ENCODE measurements around the gene NPRL2. TPM values are rescaled to one million over a fixed set of nuclear protein-coding genes. Genes with fewer than 3 reads are reported as not detected.
A peak's percentile ranks its signal among the peaks of the same experiment; 100 is the strongest.

The NPRL2 gene
- total and polyA plus RNA-seq, 7 donors = 16.8 to 28.5 (median 19.1) TPM

DNA sequence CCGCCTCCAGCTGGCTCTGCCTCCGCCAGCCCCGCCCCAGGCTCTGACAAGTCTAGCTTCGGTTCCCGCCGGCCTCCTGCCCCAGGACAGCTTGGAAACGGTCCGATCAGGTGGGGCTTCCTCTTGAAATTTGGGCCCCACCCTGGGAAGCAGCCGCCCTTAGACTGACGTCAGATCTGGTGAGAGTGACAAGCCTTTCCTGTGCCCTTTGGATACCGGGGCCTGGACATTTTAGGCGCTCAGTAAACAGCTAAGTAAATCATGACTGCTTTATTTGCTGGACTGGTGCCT, 51.0 kb downstream of the NPRL2 start:
- Histone ChIP-seq H3K4me1 (peaks cover 4 to 45% (median 40%) of the 10 kb centered on the region in 4 donors), H3K36me3 (no peaks in the 10 kb centered on the region), H3K27ac (peak overlapping the region; percentile 88 to 89 (median 88)), H3K9me3 (no peaks in the 10 kb centered on the region), H3K4me3 (peak overlapping the region; percentile 38 to 69 (median 63)), H3K27me3 (no peaks in the 10 kb centered on the region)
- no peak for DNase-seq
- intact Hi-C loops (cut with DNase I) = loop anchor here (2.0 kb wide), 1 partner anchor 21 kb away; no protein-coding TSS in a partner anchor
- 1 to 3% methylated on average over 12 of the region's 12 CpGs for WGBS, 2 donors
- peak in 1 of 4 donors; percentile 12 for TF ChIP-seq EP300 (IDR thresholded peaks at IDR 0.05)
- TF ChIP-seq POLR2A (IDR thresholded peaks at IDR 0.05) = no peak
- TF ChIP-seq POLR2AphosphoS5 (IDR thresholded peaks at IDR 0.05) = peak in 1 of 4 donors; percentile 3
- TF ChIP-seq, protein P1, sequence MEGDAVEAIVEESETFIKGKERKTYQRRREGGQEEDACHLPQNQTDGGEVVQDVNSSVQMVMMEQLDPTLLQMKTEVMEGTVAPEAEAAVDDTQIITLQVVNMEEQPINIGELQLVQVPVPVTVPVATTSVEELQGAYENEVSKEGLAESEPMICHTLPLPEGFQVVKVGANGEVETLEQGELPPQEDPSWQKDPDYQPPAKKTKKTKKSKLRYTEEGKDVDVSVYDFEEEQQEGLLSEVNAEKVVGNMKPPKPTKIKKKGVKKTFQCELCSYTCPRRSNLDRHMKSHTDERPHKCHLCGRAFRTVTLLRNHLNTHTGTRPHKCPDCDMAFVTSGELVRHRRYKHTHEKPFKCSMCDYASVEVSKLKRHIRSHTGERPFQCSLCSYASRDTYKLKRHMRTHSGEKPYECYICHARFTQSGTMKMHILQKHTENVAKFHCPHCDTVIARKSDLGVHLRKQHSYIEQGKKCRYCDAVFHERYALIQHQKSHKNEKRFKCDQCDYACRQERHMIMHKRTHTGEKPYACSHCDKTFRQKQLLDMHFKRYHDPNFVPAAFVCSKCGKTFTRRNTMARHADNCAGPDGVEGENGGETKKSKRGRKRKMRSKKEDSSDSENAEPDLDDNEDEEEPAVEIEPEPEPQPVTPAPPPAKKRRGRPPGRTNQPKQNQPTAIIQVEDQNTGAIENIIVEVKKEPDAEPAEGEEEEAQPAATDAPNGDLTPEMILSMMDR (IDR thresholded peaks at IDR 0.05) = no peak

DNA sequence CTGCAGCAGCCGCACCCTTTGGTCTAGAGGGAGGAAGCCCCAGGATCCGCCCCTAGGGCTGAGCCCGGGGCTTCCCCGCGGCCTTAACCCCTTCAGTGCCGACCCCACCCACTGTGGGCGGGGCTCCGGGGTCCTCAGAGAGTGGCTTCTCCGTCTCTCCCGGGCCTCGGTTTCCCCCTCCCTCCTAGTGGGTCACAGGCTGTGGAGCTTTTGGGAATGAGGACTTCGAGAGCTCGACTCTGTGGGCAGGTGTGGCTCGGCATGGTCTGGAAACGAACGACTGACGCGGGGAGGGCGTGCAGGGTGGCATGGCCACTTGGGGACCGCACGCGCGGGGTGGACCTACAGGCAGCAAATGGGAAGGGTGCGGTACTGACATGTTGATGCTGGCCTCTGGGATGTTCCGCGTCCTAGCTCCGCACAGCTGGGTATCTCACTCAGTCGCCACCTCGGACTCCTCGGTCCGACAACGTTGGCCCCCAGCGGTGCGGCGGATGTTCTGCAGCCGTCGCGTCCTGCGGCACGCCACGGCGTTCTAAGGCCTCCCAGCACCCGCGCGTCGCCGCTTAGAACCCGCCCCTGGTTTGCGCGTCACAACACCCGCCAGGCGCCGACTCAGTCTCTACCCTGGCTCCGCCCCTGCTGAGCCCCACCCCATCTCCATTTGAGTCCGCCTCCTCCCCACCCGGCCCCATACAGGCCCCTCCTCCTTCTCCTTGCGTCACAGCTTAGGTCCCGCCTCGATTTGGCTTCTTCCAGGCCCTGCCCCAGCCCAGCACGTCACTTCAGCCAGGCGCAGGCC, 51.5 kb downstream of the NPRL2 start, which contains the start of the genes HYAL3 and NAA80:
HYAL3 (minus strand) TSS at position 570 of the 802 bp plus-strand sequence. CDS start 3,803 bp downstream, outside the sequence.
NAA80 (minus strand) TSS at position 570 of the 802 bp plus-strand sequence. CDS start 1,942 bp downstream, outside the sequence.
- Histone ChIP-seq H3K4me1 (peaks cover 4 to 45% (median 40%) of the 10 kb centered on the region in 4 donors), H3K36me3 (no peaks in the 10 kb centered on the region), H3K9me3 (no peaks in the 10 kb centered on the region), H3K27me3 (no peaks in the 10 kb centered on the region), H3K27ac (peak within 1 kb of the TSS; percentile 88 to 89 (median 88)), H3K4me3 (peak within 1 kb of the TSS; percentile 60 to 69 (median 63))
- DNase-seq = peak; percentile 100
- 0 to 1% methylated on average over 61 of the region's 61 CpGs for WGBS, 2 donors
- TF ChIP-seq POLR2A (IDR thresholded peaks at IDR 0.05) = peak; percentile 83 to 96
- TF ChIP-seq EP300 (IDR thresholded peaks at IDR 0.05) = no peak
- TF ChIP-seq, protein P1 (IDR thresholded peaks at IDR 0.05) = peak; percentile 28 to 58 (median 44)
- peak; percentile 96 to 97 (median 97) for TF ChIP-seq POLR2AphosphoS5 (IDR thresholded peaks at IDR 0.05)
- intact Hi-C loops (cut with DNase I) = loop anchor here (2.0 kb wide), 1 partner anchor 22 kb away; no protein-coding TSS in a partner anchor

DNA sequence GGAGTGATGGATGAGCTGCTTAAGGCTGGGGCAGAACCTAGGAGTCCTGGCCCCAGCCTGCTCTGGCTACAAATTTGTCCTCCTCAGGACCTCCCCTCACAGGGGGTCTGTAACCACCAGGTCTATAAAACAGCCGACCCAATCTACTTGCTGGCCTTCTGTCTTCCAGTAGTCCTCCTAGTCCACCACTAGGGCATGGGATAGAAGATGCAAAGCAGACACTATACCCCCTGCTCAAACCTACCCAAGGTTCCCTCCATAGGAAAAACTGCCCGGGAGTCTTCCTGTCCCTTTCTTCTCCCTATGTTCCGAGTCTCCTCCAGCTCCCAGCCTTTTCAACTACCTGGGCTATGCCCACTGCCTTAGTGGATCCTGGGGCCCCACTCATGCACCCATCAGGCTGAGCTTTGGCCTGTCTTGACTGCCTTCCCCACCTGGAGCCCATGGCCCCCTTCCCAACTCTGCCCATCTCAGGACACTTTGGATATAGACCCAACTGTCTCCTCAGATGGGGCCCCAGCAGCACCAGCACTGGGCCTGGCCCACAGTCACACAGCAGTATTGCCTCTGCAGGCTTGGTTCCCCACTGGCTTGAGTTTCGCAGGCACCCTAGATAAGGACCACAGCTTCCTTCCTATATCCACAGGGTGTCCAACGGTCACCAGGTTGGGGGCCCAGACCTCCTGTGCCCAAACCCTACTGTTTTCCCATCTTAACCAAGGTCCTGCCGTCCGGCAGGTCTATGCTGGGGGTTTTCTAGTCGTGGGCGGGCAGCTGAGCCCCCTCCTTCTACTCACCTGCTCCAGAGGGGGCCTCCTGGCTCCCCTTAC, 52.5 kb downstream of the NPRL2 start:
- peaks cover 4 to 43% (median 38%) of the 10 kb centered on the region in 4 donors for H3K4me1 ChIP-seq
- TF ChIP-seq EP300 (IDR thresholded peaks at IDR 0.05) (no peak), POLR2AphosphoS5 (IDR thresholded peaks at IDR 0.05) (no peak)
- WGBS, 2 donors = 44 to 53% methylated on average over 9 of the region's 9 CpGs

DNA sequence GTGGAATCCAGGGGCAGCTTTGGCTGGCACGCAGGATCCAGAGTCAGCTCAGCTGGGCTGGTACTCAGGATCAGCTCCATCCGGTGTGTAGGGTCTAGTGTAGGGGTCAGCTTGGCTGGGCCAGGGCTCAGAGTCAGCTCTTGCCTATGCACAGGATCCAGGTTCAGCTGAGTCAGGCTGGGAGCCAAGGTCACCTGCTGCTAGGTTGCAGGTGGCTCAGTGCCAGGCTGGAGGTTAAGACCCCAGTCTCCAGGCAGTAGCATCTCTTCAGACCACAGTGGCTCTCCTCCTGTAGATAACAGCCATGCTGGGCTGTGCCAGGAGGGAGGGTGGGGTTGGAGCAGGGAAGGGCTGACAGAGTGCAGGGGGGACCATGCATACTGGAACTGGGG, 53.2 kb downstream of the NPRL2 start:
- H3K9me3 ChIP-seq = no peaks in the 10 kb centered on the region
- H3K27me3 ChIP-seq = no peaks in the 10 kb centered on the region
- intact Hi-C loops (cut with DNase I) = no loop called here
- TF ChIP-seq, protein P1 (IDR thresholded peaks at IDR 0.05) = no peak
- no peak for TF ChIP-seq EP300 (IDR thresholded peaks at IDR 0.05)
- TF ChIP-seq POLR2AphosphoS5 (IDR thresholded peaks at IDR 0.05) = no peak
- TF ChIP-seq POLR2A (IDR thresholded peaks at IDR 0.05) = no peak
- H3K36me3 ChIP-seq = no peaks in the 10 kb centered on the region
- H3K27ac ChIP-seq = no peak overlapping the region
- peaks cover 4 to 43% (median 37%) of the 10 kb centered on the region in 4 donors for H3K4me1 ChIP-seq
- peak; percentile 79 for DNase-seq
- H3K4me3 ChIP-seq = no peak overlapping the region
- WGBS, 2 donors = 89 to 95% methylated on average over 2 of the region's 2 CpGs

More for the DNA sequence above, 52.5 kb downstream of the NPRL2 start:
- Histone ChIP-seq H3K9me3 (no peaks in the 10 kb centered on the region), H3K4me3 (peak overlapping the region; percentile 60 to 69 (median 63)), H3K27me3 (no peaks in the 10 kb centered on the region), H3K36me3 (no peaks in the 10 kb centered on the region), H3K27ac (peak overlapping the region; percentile 88 to 89 (median 88))
- peak; percentile 71 for DNase-seq
- intact Hi-C loops (cut with DNase I) = loop anchor here (2.0 kb wide), 1 partner anchor 23 kb away; no protein-coding TSS in a partner anchor

Other genes starting within 250 kb of the NPRL2 start
- 10 to 100 TPM in 1 of 4 donors, 1 to 10 TPM in 3; 5.1 to 11.4 (median 8.0) TPM for gene SEMA3F, start 195.5 kb downstream of the NPRL2 start, total RNA-seq
- 10 to 100 TPM in 1 of 3 donors, 1 to 10 TPM in 1, under 1 TPM in 1; 0.60 to 12.3 (median 1.2) TPM for gene SEMA3F, start 195.5 kb downstream of the NPRL2 start, polyA plus RNA-seq
- not detected for gene GNAT1, start 159.2 kb downstream of the NPRL2 start, total RNA-seq
- under 1 TPM in 1 of 3 donors, not detected in 2; 0.06 TPM for gene GNAT1, start 159.2 kb downstream of the NPRL2 start, polyA plus RNA-seq
- gene SLC38A3, start 145.5 kb downstream of the NPRL2 start, total RNA-seq = under 1 TPM in 1 of 4 donors, not detected in 3; 0.28 TPM
- under 1 TPM in 1 of 3 donors, not detected in 2; 0.07 TPM for gene SLC38A3, start 145.5 kb downstream of the NPRL2 start, polyA plus RNA-seq
- gene GNAI2, start 114.6 kb downstream of the NPRL2 start, total RNA-seq = 100 to 1,000 TPM; 149 to 171 (median 163) TPM
- 100 to 1,000 TPM in 1 of 3 donors, 10 to 100 TPM in 2; 43.9 to 125 (median 64.3) TPM for gene GNAI2, start 114.6 kb downstream of the NPRL2 start, polyA plus RNA-seq
- 10 to 100 TPM in 3 of 4 donors, 1 to 10 TPM in 1; 7.9 to 54.6 (median 25.0) TPM for gene SEMA3B, start 81.6 kb downstream of the NPRL2 start, total RNA-seq
- gene SEMA3B, start 81.6 kb downstream of the NPRL2 start, polyA plus RNA-seq = 10 to 100 TPM; 12.0 to 39.2 (median 15.3) TPM
- gene LSMEM2, start 71.7 kb downstream of the NPRL2 start, total RNA-seq = not detected
- gene LSMEM2, start 71.7 kb downstream of the NPRL2 start, polyA plus RNA-seq = under 1 TPM in 2 of 3 donors, not detected in 1; 0.13 to 0.46 TPM
- 10 to 100 TPM; 46.7 to 59.1 (median 52.7) TPM for gene IFRD2, start 58.3 kb downstream of the NPRL2 start, total RNA-seq
- 10 to 100 TPM; 24.5 to 73.1 (median 31.2) TPM for gene IFRD2, start 58.3 kb downstream of the NPRL2 start, polyA plus RNA-seq
- gene HYAL3, start 51.4 kb downstream of the NPRL2 start, total RNA-seq = 1 to 10 TPM; 2.1 to 8.3 (median 3.4) TPM
- 1 to 10 TPM in 2 of 3 donors, under 1 TPM in 1; 0.60 to 4.4 (median 2.8) TPM for gene HYAL3, start 51.4 kb downstream of the NPRL2 start, polyA plus RNA-seq
- gene NAA80, start 51.4 kb downstream of the NPRL2 start, total RNA-seq = 1 to 10 TPM; 3.6 to 9.4 (median 7.6) TPM
- gene NAA80, start 51.4 kb downstream of the NPRL2 start, polyA plus RNA-seq = 1 to 10 TPM; 3.5 to 9.5 (median 4.2) TPM
- 1 to 10 TPM; 3.5 to 7.2 (median 4.2) TPM for gene HYAL1, start 47.2 kb downstream of the NPRL2 start, total RNA-seq
- gene HYAL1, start 47.2 kb downstream of the NPRL2 start, polyA plus RNA-seq = 10 to 100 TPM in 1 of 3 donors, 1 to 10 TPM in 2; 2.4 to 15.1 (median 9.5) TPM
- 10 to 100 TPM; 41.6 to 62.6 (median 49.4) TPM for gene HYAL2, start 28.0 kb downstream of the NPRL2 start, total RNA-seq
- gene HYAL2, start 28.0 kb downstream of the NPRL2 start, polyA plus RNA-seq = 10 to 100 TPM in 2 of 3 donors, 1 to 10 TPM in 1; 8.6 to 45.8 (median 13.8) TPM
- 10 to 100 TPM; 23.2 to 54.7 (median 38.0) TPM for gene TUSC2, start 22.6 kb downstream of the NPRL2 start, total RNA-seq
- gene TUSC2, start 22.6 kb downstream of the NPRL2 start, polyA plus RNA-seq = 10 to 100 TPM; 28.7 to 37.1 (median 33.0) TPM
- 10 to 100 TPM; 27.4 to 29.8 (median 28.5) TPM for gene RASSF1, start 9.9 kb downstream of the NPRL2 start, total RNA-seq
- 10 to 100 TPM; 16.4 to 41.7 (median 21.0) TPM for gene RASSF1, start 9.9 kb downstream of the NPRL2 start, polyA plus RNA-seq
- 1 to 10 TPM in 1 of 4 donors, not detected in 3; 1.2 TPM for gene ZMYND10, start 5.0 kb downstream of the NPRL2 start, total RNA-seq
- under 1 TPM in 1 of 3 donors, not detected in 2; 0.77 TPM for gene ZMYND10, start 5.0 kb downstream of the NPRL2 start, polyA plus RNA-seq
- 10 to 100 TPM in 1 of 4 donors, 1 to 10 TPM in 3; 6.8 to 12.7 (median 8.2) TPM for gene CYB561D2, start 87 bp upstream of the NPRL2 start, total RNA-seq
- gene CYB561D2, start 87 bp upstream of the NPRL2 start, polyA plus RNA-seq = 10 to 100 TPM; 10.8 to 46.0 (median 14.8) TPM
- 10 to 100 TPM; 40.5 to 45.7 (median 44.3) TPM for gene TMEM115, start 8.7 kb upstream of the NPRL2 start, total RNA-seq
- gene TMEM115, start 8.7 kb upstream of the NPRL2 start, polyA plus RNA-seq = 10 to 100 TPM in 2 of 3 donors, 1 to 10 TPM in 1; 9.5 to 37.4 (median 11.4) TPM
- gene CACNA2D2, start 152.9 kb upstream of the NPRL2 start, total RNA-seq = 1 to 10 TPM in 3 of 4 donors, under 1 TPM in 1; 0.49 to 1.7 (median 1.3) TPM
- 1 to 10 TPM in 1 of 3 donors, under 1 TPM in 1, not detected in 1; 0.60 to 1.2 TPM for gene CACNA2D2, start 152.9 kb upstream of the NPRL2 start, polyA plus RNA-seq
- gene C3orf18, start 217.0 kb upstream of the NPRL2 start, total RNA-seq = 10 to 100 TPM; 13.3 to 28.0 (median 16.0) TPM
- gene C3orf18, start 217.0 kb upstream of the NPRL2 start, polyA plus RNA-seq = 1 to 10 TPM; 1.8 to 4.0 (median 2.3) TPM
- 10 to 100 TPM in 1 of 4 donors, 1 to 10 TPM in 3; 5.0 to 13.3 (median 7.2) TPM for gene HEMK1, start 218.7 kb upstream of the NPRL2 start, total RNA-seq
- gene HEMK1, start 218.7 kb upstream of the NPRL2 start, polyA plus RNA-seq = 10 to 100 TPM in 2 of 3 donors, 1 to 10 TPM in 1; 9.6 to 17.7 (median 12.3) TPM